Gastrocnemius medialis (tissue), 4 donors: ENCODE measurements around the gene OTOF. TPM values are rescaled to one million over a fixed set of nuclear protein-coding genes. Genes with fewer than 3 reads are reported as not detected.

Experiments used
- ATAC-seq, 2 donors: fragments of 150-250 bp; one replicate each; pipeline ENCODE4 v1.9.1; 2016
- DNase-seq, 2 donors: peaks; one replicate each; pipeline ENCODE4 v3.0.0-alpha.2; 2019
- H3K27ac ChIP-seq, 4 donors: fragments of 200-600 bp; sonication (generic); 1 replicate in 1 of 4; 2 replicates in 3 of 4; pipeline ENCODE4 v1.5.1; 2016 to 2018; ENCODE audit warnings: mild to moderate bottlenecking in 2 of 4, moderate library complexity in 1 of 4
- H3K27me3 ChIP-seq, 3 donors: fragments of 200-600 bp; sonication (generic) in 2 of 3; 1 replicate in 1 of 3; 2 replicates in 2 of 3; pipeline versions ENCODE4 v1.5.1 to v1.6.0; 2016 to 2019; ENCODE audit warnings: mild to moderate bottlenecking in 1 of 3, moderate library complexity in 1 of 3
- H3K36me3 ChIP-seq, 2 donors: fragments of 200-600 bp; sonication (generic) in 1 of 2; one replicate each; pipeline ENCODE4 v1.5.1; 2017 to 2018
- H3K4me1 ChIP-seq, 2 donors: fragments of 200-600 bp; sonication (generic) in 1 of 2; one replicate each; pipeline ENCODE4 v1.5.1; 2016 to 2017; ENCODE audit warnings: mild to moderate bottlenecking in 2 of 2
- H3K4me3 ChIP-seq, 4 donors: fragments of 200-600 bp; sonication (generic) in 3 of 4; 1 replicate in 1 of 4; 2 replicates in 3 of 4; pipeline ENCODE4 v1.5.1; 2016 to 2019; ENCODE audit warnings: mild to moderate bottlenecking in 2 of 4
- H3K9me3 ChIP-seq, 3 donors: fragments of 200-600 bp; sonication (generic) in 2 of 3; 1 replicate in 1 of 3; 2 replicates in 2 of 3; pipeline ENCODE4 v1.5.1; 2016 to 2019
- CTCF ChIP-seq, 5 experiments: fragments of 450-650 bp in 3 of 5; fragments of 200-600 bp in 2 of 5; sonication (generic) in 2 of 5; IDR thresholded peaks in 4 of 5; conservative IDR thresholded peaks in 1 of 5; 1 replicate in 4 of 5; 2 replicates in 1 of 5; pipeline ENCODE4 v1.5.1; 2016 to 2019; ENCODE audit warnings: antibody characterized with exemption in 5 of 5, mild to moderate bottlenecking in 3 of 5, moderate library complexity in 3 of 5
- POLR2A ChIP-seq, 2 donors: fragments of 450-650 bp; IDR thresholded peaks; one replicate each; pipeline ENCODE4 v1.6.1; 2017; ENCODE audit warnings: antibody characterized with exemption in 2 of 2, mild to moderate bottlenecking in 2 of 2, moderate library complexity in 2 of 2
- in situ Hi-C, 4 donors: fragments of 200-750 bp; cut with MboI; loops; one replicate each; pipeline versions ENCODE4 v1.15.0 to v1.8.0; 2017; ENCODE audit warnings: low sequenced_read_pairs in 4 of 4
- intact Hi-C: fragments of 100-400 bp; cut with DNase I; formaldehyde crosslinking; loops from one replicate; pipeline ENCODE4 v1.15.1; 2023; ENCODE audit warnings: low total_unique reads
- total RNA-seq, 4 donors: library from RNA; depleted of rRNA; stranded (reverse); fragments of >200 nt; gene quantifications; one replicate each; pipeline versions ENCODE4 v1.1.0 to v1.2.3, GENCODE V29; 2016

The OTOF gene
- total RNA-seq, 4 donors from 2014 or later: 0.09 to 0.46 TPM; not detected in 2

DNA sequence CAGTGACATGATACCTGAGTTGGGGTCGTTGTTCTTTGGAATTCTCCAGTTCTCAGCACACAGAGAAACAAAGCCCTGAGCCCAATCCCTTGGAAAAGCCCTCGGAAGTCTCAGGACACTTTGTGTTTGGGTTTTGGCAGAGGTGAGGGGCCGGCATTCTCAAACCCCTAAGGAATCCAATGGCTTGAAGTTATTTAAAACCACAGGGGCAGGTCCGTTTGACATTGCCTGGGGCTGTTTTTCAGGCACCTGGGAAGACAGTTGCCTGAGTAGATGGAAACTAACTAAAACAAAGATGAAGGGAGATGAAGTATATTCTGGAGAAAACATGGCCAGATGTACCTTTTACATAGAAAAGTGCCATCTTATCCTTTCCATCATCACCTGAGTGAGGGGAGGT is 22.5 kb upstream of the OTOF start:
- DNase-seq (no peak), ATAC-seq (no peak)
- no peaks in the 10 kb centered on the region for H3K27me3 ChIP-seq
- H3K4me1 ChIP-seq: peaks cover 8 to 10% of the 10 kb centered on the region in 2 donors
- H3K36me3 ChIP-seq: no peaks in the 10 kb centered on the region
- H3K27ac ChIP-seq: no peak overlapping the region
- intact Hi-C loops (loop anchor here (5.0 kb wide), 1 partner anchor 247 kb away; no protein-coding TSS in a partner anchor), in situ Hi-C loops (no loop called here)
- no peak overlapping the region for H3K4me3 ChIP-seq
- H3K9me3 ChIP-seq: no peaks in the 10 kb centered on the region
- no peak for TF ChIP-seq CTCF (IDR thresholded peaks at IDR 0.05 in 4 of 5, conservative IDR thresholded peaks at IDR 0.05 in 1 of 5)
- no peak for TF ChIP-seq POLR2A (IDR thresholded peaks at IDR 0.05)

DNA sequence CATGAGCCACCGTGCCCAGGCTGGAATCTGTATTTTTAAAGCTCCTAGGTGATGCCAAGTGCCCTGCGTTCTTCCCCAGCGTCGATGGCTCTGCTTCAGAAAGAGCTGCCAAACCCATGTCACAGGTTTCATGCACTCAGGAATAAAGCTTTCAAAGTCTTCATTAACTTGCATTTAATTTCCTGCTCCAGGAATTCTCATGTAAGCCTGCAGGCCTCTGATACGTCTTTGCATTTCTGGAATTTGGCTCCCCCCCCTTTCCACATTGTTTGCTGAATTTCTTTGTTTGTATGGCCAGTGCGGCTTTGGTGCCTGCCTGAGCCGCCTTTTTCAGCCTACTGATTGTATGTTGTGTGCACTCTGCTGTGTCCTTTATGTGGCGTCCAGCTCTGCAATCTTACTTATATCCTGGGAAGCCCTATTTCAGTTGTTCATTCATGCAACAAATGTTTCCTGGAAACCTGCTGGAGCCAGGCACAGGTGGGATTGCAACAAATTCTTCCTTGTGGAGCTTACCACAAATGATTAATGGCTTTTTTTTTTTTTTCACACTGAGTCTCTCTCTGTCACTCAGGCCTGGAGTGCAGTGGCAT is 17.9 kb upstream of the OTOF start:
- Histone ChIP-seq H3K9me3 (no peaks in the 10 kb centered on the region), H3K27ac (no peak overlapping the region)
- intact Hi-C loops: no loop called here

GRCh38 chr2:26494891-26495290 is 17.0 kb upstream of the OTOF start:
- in situ Hi-C loops (no loop called here), intact Hi-C loops (no loop called here)
- Histone ChIP-seq H3K36me3 (no peaks in the 10 kb centered on the region), H3K4me1 (peaks cover 5 to 6% of the 10 kb centered on the region in 2 donors), H3K27me3 (no peaks in the 10 kb centered on the region), H3K9me3 (no peaks in the 10 kb centered on the region), H3K4me3 (no peak overlapping the region), H3K27ac (no peak overlapping the region)
- DNase-seq (no peak), ATAC-seq (no peak)
- TF ChIP-seq CTCF (IDR thresholded peaks at IDR 0.05 in 4 of 5, conservative IDR thresholded peaks at IDR 0.05 in 1 of 5): no peak
- TF ChIP-seq POLR2A (IDR thresholded peaks at IDR 0.05): no peak

More for the DNA sequence above, 17.9 kb upstream of the OTOF start:
- no peaks in the 10 kb centered on the region for H3K36me3 ChIP-seq
- no peak overlapping the region for H3K4me3 ChIP-seq
- TF ChIP-seq POLR2A (IDR thresholded peaks at IDR 0.05) (no peak), CTCF (IDR thresholded peaks at IDR 0.05 in 4 of 5, conservative IDR thresholded peaks at IDR 0.05 in 1 of 5) (no peak)
- H3K4me1 ChIP-seq: peaks cover 5 to 6% of the 10 kb centered on the region in 2 donors
- no peaks in the 10 kb centered on the region for H3K27me3 ChIP-seq
- DNase-seq (no peak), ATAC-seq (no peak)
- in situ Hi-C loops: no loop called here

- no peaks in the 10 kb centered on the region for H3K36me3 ChIP-seq
- H3K27ac ChIP-seq: no peak overlapping the region
- intact Hi-C loops (no loop called here), in situ Hi-C loops (no loop called here)
- no peak overlapping the region for H3K4me3 ChIP-seq
- peaks cover 5 to 6% of the 10 kb centered on the region in 2 donors for H3K4me1 ChIP-seq
- DNase-seq (no peak), ATAC-seq (no peak)
- TF ChIP-seq CTCF (IDR thresholded peaks at IDR 0.05 in 4 of 5, conservative IDR thresholded peaks at IDR 0.05 in 1 of 5): no peak
- no peak for TF ChIP-seq POLR2A (IDR thresholded peaks at IDR 0.05)
- no peaks in the 10 kb centered on the region for H3K27me3 ChIP-seq
- H3K9me3 ChIP-seq: no peaks in the 10 kb centered on the region
Measured at GRCh38 chr2:26494199-26494598, 16.3 kb upstream of the OTOF start.

GRCh38 chr2:26493566-26493965 is 15.6 kb upstream of the OTOF start:
- no peaks in the 10 kb centered on the region for H3K36me3 ChIP-seq
- intact Hi-C loops: no loop called here
- peaks cover 5 to 6% of the 10 kb centered on the region in 2 donors for H3K4me1 ChIP-seq
- no peak overlapping the region for H3K27ac ChIP-seq
- no peak for DNase-seq
- H3K4me3 ChIP-seq: no peak overlapping the region
- TF ChIP-seq CTCF (IDR thresholded peaks at IDR 0.05 in 4 of 5, conservative IDR thresholded peaks at IDR 0.05 in 1 of 5) (no peak), POLR2A (IDR thresholded peaks at IDR 0.05) (no peak)
- no peaks in the 10 kb centered on the region for H3K9me3 ChIP-seq
- in situ Hi-C loops: no loop called here
- H3K27me3 ChIP-seq: no peaks in the 10 kb centered on the region
- no peak for ATAC-seq
